ENCODE measurements around the gene CAPN11. TPM values are rescaled to one million over a fixed set of nuclear protein-coding genes. Genes with fewer than 3 reads are reported as not detected.

The CAPN11 gene
- total RNA-seq, 2 experiments from 2014 or later = not detected

- Histone ChIP-seq H3K27ac (ENCODE audit: low read depth, low read length, poor library complexity, severe bottlenecking) (no peak overlapping the region), H2AFZ (ENCODE audit: low read length) (no peak overlapping the region), H3K4me3 (ENCODE audit: low read depth, low read length, poor library complexity, severe bottlenecking) (no peak overlapping the region), H3K4me2 (ENCODE audit: low read length) (no peak overlapping the region), H4K20me1 (ENCODE audit: insufficient read depth, low read length) (no peaks in the 10 kb centered on the region), H3K36me3 (ENCODE audit: insufficient read depth, low read length) (no peaks in the 10 kb centered on the region), H3K9me3 (ENCODE audit: low read length) (no peaks in the 10 kb centered on the region), H3K4me1 (ENCODE audit: insufficient read depth, low read length, poor library complexity, severe bottlenecking) (peaks cover 8% of the 10 kb centered on the region), H3K9me2 (ENCODE audit: insufficient read depth, low read length) (no peaks in the 10 kb centered on the region), H3K79me2 (ENCODE audit: insufficient read depth, low read depth, low read length) (peaks cover 2% of the 10 kb centered on the region; the same call in 1 of the 2 replicates)
- BruUV-seq (replicated peaks) = no TSS peak
- intact Hi-C loops (cut with micrococcal nuclease; ENCODE audit: unreplicated experiment) = no loop called here
- ChIA-PET POLR2A (interaction anchor here (0.6 kb wide), 1 partner anchor 51 kb away, joined by 6 read pairs; no protein-coding TSS in a partner anchor), CTCF (ENCODE audit: unreplicated experiment) (interaction anchor here (0.8 kb wide), 1 partner anchor 58 kb away, joined by 3 read pairs; no protein-coding TSS in a partner anchor)
- no peak for DNase-seq (ENCODE audit: low spot score)
- TF ChIP-seq EZH2phosphoT487 (IDR thresholded peaks at IDR 0.05; ENCODE audit: borderline replicate concordance, low read depth, low read length) (no peak), CTCF (conservative IDR thresholded peaks at IDR 0.05; ENCODE audit: low read length) (no peak)
Observed at GRCh38 chr6:44131892-44132291, 26.7 kb upstream of the CAPN11 start.

- CTCF ChIA-PET (ENCODE audit: unreplicated experiment) = interaction anchor here (0.8 kb wide), 1 partner anchor 59 kb away, joined by 3 read pairs; no protein-coding TSS in a partner anchor
- H3K4me2 ChIP-seq (ENCODE audit: low read length) = no peak overlapping the region
- peaks cover 8% of the 10 kb centered on the region for H3K4me1 ChIP-seq (ENCODE audit: insufficient read depth, low read length, poor library complexity, severe bottlenecking)
- no peak overlapping the region for H3K27ac ChIP-seq (ENCODE audit: low read depth, low read length, poor library complexity, severe bottlenecking)
- POLR2A ChIA-PET = no interaction called here
- TF ChIP-seq CTCF (conservative IDR thresholded peaks at IDR 0.05; ENCODE audit: low read length) (no peak), EZH2phosphoT487 (IDR thresholded peaks at IDR 0.05; ENCODE audit: borderline replicate concordance, low read depth, low read length) (no peak)
- no peaks in the 10 kb centered on the region for H4K20me1 ChIP-seq (ENCODE audit: insufficient read depth, low read length)
- H3K9me3 ChIP-seq (ENCODE audit: low read length) = no peaks in the 10 kb centered on the region
- no peaks in the 10 kb centered on the region for H3K9me2 ChIP-seq (ENCODE audit: insufficient read depth, low read length)
- H2AFZ ChIP-seq (ENCODE audit: low read length) = no peak overlapping the region
- no peak overlapping the region for H3K4me3 ChIP-seq (ENCODE audit: low read depth, low read length, poor library complexity, severe bottlenecking)
- H3K79me2 ChIP-seq (ENCODE audit: insufficient read depth, low read depth, low read length) = no peaks in the 10 kb centered on the region
- H3K36me3 ChIP-seq (ENCODE audit: insufficient read depth, low read length) = no peaks in the 10 kb centered on the region
- intact Hi-C loops (cut with micrococcal nuclease; ENCODE audit: unreplicated experiment) = no loop called here
- DNase-seq (ENCODE audit: low spot score) = no peak
- no TSS peak for BruUV-seq (replicated peaks)
Observed at GRCh38 chr6:44132476-44132875, 26.1 kb upstream of the CAPN11 start.

GRCh38 chr6:44133003-44133931 is 25.4 kb upstream of the CAPN11 start:
- Histone ChIP-seq H3K27ac (ENCODE audit: low read depth, low read length, poor library complexity, severe bottlenecking) (no peak overlapping the region), H3K9me2 (ENCODE audit: insufficient read depth, low read length) (no peaks in the 10 kb centered on the region), H3K4me2 (ENCODE audit: low read length) (peak overlapping the region; percentile 16; the same call in 1 of the 2 replicates), H3K4me1 (ENCODE audit: insufficient read depth, low read length, poor library complexity, severe bottlenecking) (peaks cover 5% of the 10 kb centered on the region), H3K36me3 (ENCODE audit: insufficient read depth, low read length) (no peaks in the 10 kb centered on the region), H3K9me3 (ENCODE audit: low read length) (no peaks in the 10 kb centered on the region), H4K20me1 (ENCODE audit: insufficient read depth, low read length) (no peaks in the 10 kb centered on the region), H2AFZ (ENCODE audit: low read length) (no peak overlapping the region), H3K79me2 (ENCODE audit: insufficient read depth, low read depth, low read length) (no peaks in the 10 kb centered on the region), H3K4me3 (ENCODE audit: low read depth, low read length, poor library complexity, severe bottlenecking) (no peak overlapping the region)
- TF ChIP-seq EZH2phosphoT487 (IDR thresholded peaks at IDR 0.05; ENCODE audit: borderline replicate concordance, low read depth, low read length) (no peak), CTCF (conservative IDR thresholded peaks at IDR 0.05; ENCODE audit: low read length) (no peak)
- DNase-seq (ENCODE audit: low spot score) = no peak
- intact Hi-C loops (cut with micrococcal nuclease; ENCODE audit: unreplicated experiment) = no loop called here
- no TSS peak for BruUV-seq (replicated peaks)
- ChIA-PET POLR2A (no interaction called here), CTCF (ENCODE audit: unreplicated experiment) (no interaction called here)

Data from OCI-LY7 (cell line).